ENCODE data around the gene PPP4R1.

DNA sequence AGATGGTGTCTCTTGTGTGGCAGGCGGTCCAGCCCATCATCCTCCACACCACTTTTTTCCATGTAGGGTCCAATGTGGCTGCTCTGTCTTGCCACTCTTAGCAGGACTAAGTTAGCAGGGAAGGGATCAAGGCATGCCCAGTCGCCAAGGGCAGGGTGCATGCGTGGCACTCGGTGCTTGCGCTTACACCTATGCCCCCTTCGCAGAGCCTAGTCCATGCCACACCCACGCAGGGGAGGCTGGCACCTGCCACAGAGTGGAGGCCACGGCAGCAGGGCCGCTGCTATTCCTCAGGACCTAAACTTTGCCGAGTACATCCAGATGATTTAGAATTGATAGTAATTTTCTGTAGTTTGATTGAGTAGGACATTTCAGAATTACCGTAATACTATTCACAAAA, 79.5 kb downstream of the PPP4R1 start:
- TF ChIP-seq, protein P1, sequence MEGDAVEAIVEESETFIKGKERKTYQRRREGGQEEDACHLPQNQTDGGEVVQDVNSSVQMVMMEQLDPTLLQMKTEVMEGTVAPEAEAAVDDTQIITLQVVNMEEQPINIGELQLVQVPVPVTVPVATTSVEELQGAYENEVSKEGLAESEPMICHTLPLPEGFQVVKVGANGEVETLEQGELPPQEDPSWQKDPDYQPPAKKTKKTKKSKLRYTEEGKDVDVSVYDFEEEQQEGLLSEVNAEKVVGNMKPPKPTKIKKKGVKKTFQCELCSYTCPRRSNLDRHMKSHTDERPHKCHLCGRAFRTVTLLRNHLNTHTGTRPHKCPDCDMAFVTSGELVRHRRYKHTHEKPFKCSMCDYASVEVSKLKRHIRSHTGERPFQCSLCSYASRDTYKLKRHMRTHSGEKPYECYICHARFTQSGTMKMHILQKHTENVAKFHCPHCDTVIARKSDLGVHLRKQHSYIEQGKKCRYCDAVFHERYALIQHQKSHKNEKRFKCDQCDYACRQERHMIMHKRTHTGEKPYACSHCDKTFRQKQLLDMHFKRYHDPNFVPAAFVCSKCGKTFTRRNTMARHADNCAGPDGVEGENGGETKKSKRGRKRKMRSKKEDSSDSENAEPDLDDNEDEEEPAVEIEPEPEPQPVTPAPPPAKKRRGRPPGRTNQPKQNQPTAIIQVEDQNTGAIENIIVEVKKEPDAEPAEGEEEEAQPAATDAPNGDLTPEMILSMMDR (conservative IDR thresholded peaks at IDR 0.05; ENCODE audit: low read length) = no peak
- no peak for TF ChIP-seq EZH2phosphoT487 (IDR thresholded peaks at IDR 0.05; ENCODE audit: borderline replicate concordance)

Data from Loucy (cell line).